T-helper 17 cell (primary cell): ENCODE measurements around the gene PRKCB. TPM values are rescaled to one million over a fixed set of nuclear protein-coding genes. Genes with fewer than 3 reads are reported as not detected.

ENCODE experiments used
- ATAC-seq: fragments of 150-1000 bp; cut with Tn5 transposase; 2 replicates; pipeline ENCODE4 v1.10.0; 2021; ENCODE audit warnings: mild to moderate bottlenecking, moderate library complexity
- DNase-seq, 3 donors: peaks; one replicate each; pipeline versions ENCODE4 v3.0.0 to v3.0.0-alpha.2; 2020 to 2021
- H3K9me3 ChIP-seq: one replicate; pipeline ENCODE4 v1.7.0; 2013; ENCODE audit warnings: low read length, mild to moderate bottlenecking; ENCODE audit not compliant: control insufficient read depth, poor library complexity, severe bottlenecking
- H3K27ac Mint-ChIP-seq: one replicate; pipeline ENCODE4 v1.8.0; 2022; ENCODE audit warnings: mild to moderate bottlenecking, moderate library complexity, mixed read lengths
- H3K27me3 Mint-ChIP-seq: one replicate; pipeline ENCODE4 v1.8.0; 2022; ENCODE audit warnings: mixed read lengths
- H3K36me3 Mint-ChIP-seq: one replicate; pipeline ENCODE4 v1.8.0; 2022; ENCODE audit warnings: low read depth, mixed read lengths
- H3K4me1 Mint-ChIP-seq: one replicate; pipeline ENCODE4 v1.8.0; 2022; ENCODE audit warnings: mild to moderate bottlenecking, mixed read lengths
- H3K4me3 Mint-ChIP-seq: one replicate; pipeline ENCODE4 v1.8.0; 2022; ENCODE audit warnings: mild to moderate bottlenecking, moderate library complexity, mixed read lengths
- total RNA-seq, 4 donors: library from RNA in 2 of 4; stranded (reverse) in 2 of 4; gene quantifications; one replicate each; pipeline ENCODE4 v1.2.3 and lab custom pipeline; 2022 to 2026

The PRKCB gene
- total RNA-seq, 2 donors from 2014 or later = 122 to 137 TPM

DNA sequence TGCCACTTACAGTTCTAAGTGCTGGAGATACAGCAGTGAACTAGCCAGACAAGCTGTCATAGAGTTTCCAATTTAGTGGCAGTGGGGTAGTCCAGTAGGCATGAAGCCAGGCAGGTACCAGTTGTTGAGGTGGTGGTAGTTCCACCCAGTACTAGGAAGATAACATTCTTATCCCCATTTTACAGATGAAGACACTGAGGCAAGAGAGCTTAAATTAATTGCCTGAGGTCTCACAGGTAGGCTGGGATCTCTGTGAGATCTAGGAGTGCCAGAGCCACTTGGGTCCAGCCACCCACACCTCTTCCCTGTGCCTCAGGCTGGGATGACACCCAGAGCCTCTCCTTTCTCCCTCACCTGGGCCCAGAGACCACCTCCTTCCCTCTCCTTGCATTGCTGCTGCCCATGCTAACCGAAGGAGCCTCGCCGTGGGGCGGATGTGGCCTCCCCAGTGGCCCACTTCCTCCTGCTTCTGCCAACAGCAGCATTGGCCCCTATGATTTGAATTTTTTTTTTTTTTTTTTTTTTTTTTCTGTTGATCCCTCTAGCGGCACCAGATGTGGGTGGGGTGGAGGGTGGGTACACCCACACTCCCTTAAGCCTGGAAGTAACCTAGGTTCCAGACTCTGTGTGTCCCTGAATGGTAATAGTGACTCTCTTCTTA, 114.0 kb downstream of the PRKCB start:
- peak; percentile 65 for ATAC-seq
- Mint-ChIP-seq H3K4me3 (peak overlapping the region; percentile 93), H3K27ac (peak overlapping the region; percentile 96), H3K27me3 (no peaks in the 10 kb centered on the region), H3K4me1 (peaks cover 80% of the 10 kb centered on the region), H3K36me3 (no peaks in the 10 kb centered on the region)
- DNase-seq = peak; percentile 26 to 42 (median 26)
- no peaks in the 10 kb centered on the region for H3K9me3 ChIP-seq

DNA sequence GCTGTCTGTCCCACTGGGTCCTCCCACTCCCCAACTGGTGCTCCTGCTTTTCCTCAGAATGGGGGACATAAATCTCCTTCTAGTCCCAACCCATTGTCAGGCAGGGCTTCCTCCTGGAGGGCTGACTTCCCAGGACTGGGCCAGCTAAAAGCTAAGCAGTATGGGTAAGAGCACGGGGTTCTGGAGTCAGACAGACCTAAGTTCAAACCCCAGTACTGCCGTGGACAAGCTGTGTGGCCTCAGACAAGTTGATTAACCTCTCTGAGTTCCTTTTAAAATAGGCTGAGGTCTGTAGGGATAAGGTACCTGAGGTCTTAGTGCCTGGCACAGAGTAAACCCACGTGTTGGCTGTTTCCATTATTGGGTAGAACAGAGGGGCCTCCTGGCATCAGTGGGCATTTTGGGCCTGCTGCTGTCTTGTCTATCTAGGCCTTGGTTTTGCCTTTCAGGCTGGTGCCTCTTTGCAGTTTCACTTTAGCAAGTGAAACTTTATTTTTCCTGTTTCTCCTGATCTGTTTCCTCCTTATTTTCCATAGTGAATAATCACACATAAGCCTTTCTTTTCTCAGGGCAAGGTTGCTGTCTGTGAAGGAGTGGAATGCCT, 114.6 kb downstream of the PRKCB start:
- Mint-ChIP-seq H3K4me1 (peaks cover 75% of the 10 kb centered on the region), H3K4me3 (peak overlapping the region; percentile 93), H3K36me3 (no peaks in the 10 kb centered on the region), H3K27ac (peak overlapping the region; percentile 96), H3K27me3 (no peaks in the 10 kb centered on the region)
- ATAC-seq (no peak), DNase-seq (no peak)
- H3K9me3 ChIP-seq = no peaks in the 10 kb centered on the region

DNA sequence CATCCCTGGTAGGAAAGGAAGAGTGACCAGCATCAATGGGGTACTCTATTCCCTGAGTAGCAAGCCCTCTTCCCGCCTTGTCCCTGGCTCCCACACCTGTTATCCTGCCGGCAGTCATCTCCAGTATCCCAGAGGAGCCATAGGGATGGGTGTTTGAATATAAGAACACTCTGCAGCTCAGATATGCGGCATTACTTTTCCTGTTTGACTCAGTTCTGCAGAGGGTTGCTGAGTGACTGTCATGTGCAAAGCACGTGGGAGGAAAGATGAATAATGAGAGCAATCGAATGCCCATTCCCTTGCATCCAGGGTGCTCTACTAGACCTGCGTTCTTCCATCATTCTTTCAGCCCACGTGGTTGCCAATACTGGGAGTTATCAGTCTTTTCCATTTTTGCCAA, 115.1 kb downstream of the PRKCB start:
- Mint-ChIP-seq H3K36me3 (no peaks in the 10 kb centered on the region), H3K4me3 (peak overlapping the region; percentile 93), H3K27me3 (no peaks in the 10 kb centered on the region), H3K4me1 (peaks cover 72% of the 10 kb centered on the region), H3K27ac (peak overlapping the region; percentile 96)
- H3K9me3 ChIP-seq = no peaks in the 10 kb centered on the region
- ATAC-seq = no peak
- DNase-seq = no peak

DNA sequence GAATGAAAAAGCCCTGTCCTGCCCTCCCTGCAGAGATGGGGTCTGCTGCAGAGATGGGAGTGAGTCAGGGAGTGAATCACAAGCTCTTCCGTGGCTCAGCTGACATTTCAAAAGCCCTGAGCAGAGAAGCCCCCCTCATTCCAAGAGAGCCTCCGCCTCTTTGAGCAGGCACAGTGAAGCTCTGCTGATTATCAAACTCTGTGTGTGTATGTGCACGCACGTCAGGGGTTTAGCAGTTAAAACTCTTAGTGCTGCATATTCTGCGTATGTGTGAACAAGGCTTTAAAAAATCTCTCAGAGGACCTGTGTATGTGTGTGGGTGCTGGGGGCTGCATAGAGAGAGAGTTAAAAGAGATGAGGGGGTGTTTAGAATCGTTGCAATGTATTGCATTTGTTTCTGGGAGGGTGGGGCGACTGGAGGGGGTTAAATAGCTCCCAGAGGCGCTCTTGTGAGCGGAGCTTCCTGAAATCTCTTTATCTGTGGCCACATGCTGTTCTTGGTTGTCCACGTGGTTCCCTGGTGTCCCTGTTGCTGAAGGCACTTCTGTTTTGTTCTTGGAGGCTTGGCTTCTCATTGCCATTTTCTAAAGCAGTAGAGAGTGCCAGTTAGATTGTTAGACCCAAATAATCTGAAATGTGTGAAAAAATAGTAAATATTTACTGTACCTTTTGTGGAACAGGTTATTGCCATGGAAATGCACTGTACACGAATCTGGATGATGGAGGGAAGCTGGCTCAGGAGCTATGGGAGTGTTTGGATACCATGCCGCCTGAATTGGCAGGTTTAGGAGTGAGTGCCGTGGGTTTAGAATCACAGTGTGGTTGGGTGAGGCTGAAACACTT, 116.6 kb downstream of the PRKCB start:
- Mint-ChIP-seq H3K27me3 (no peaks in the 10 kb centered on the region), H3K36me3 (no peaks in the 10 kb centered on the region), H3K4me1 (peaks cover 67% of the 10 kb centered on the region), H3K4me3 (peak overlapping the region; percentile 61), H3K27ac (peak overlapping the region; percentile 96)
- DNase-seq (no peak), ATAC-seq (no peak)
- no peaks in the 10 kb centered on the region for H3K9me3 ChIP-seq

DNA sequence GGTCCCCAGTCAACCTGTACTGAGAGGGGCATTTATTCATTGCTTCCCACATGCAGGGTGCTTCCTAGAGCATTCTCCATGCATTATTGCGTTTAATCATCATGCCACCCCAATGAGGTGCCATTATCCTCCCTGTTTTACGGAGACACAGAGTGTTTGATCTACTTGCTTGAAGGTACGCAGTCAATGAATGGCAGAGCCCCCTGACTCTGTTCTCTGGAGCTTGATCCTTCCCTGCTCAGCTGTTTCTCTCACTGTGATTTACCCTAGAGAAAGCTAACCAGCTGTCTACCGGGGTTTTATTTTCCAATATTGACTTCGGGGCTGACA, 117.2 kb downstream of the PRKCB start:
- H3K27me3 Mint-ChIP-seq = no peaks in the 10 kb centered on the region
- H3K9me3 ChIP-seq = no peaks in the 10 kb centered on the region
- no peaks in the 10 kb centered on the region for H3K36me3 Mint-ChIP-seq
- DNase-seq (no peak), ATAC-seq (no peak)
- peaks cover 67% of the 10 kb centered on the region for H3K4me1 Mint-ChIP-seq
- peak overlapping the region; percentile 21 for H3K4me3 Mint-ChIP-seq
- H3K27ac Mint-ChIP-seq = peak overlapping the region; percentile 96

DNA sequence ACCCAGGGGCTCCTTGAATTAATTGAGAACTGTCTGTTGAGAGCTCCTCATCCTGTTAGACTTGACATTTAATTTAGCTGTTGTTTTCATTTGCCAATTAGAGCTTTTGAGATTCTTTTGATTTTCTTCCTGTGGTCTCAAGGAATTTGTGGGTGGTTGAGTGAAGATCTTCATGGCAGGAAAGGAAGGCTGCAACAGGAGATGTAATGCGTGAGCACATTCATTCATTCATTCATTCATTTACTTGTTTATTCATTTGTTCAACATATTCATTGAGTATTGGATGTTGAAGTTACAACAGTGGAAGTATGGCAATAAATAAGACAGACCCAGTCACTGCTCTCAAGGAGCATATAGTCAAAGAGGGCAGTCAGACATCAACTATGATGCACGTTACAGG, 117.7 kb downstream of the PRKCB start:
- no peaks in the 10 kb centered on the region for H3K9me3 ChIP-seq
- no peaks in the 10 kb centered on the region for H3K36me3 Mint-ChIP-seq
- H3K4me1 Mint-ChIP-seq = peaks cover 65% of the 10 kb centered on the region
- no peaks in the 10 kb centered on the region for H3K27me3 Mint-ChIP-seq
- peak overlapping the region; percentile 96 for H3K27ac Mint-ChIP-seq
- ATAC-seq (no peak), DNase-seq (no peak)
- H3K4me3 Mint-ChIP-seq = peak overlapping the region; percentile 21

DNA sequence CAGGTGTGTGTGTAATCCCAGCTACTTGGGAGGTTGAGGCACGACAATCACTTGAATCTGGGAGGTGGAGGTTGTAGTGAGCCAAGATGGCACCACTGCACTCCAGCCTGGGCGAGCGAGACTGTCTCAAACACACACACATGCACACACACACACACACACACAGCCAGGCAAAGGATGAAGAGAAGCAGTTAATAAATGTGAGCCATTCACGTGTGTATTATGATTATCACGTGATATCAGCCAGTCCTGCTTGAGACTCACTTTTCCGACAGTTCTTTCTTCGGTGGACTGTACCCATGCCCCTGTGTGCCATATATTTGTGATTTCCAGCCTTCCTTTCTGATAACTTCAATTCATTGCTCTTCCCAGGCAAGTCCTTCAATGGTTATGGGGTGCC, 119.3 kb downstream of the PRKCB start:
- Mint-ChIP-seq H3K27ac (no peak overlapping the region), H3K36me3 (no peaks in the 10 kb centered on the region), H3K27me3 (no peaks in the 10 kb centered on the region), H3K4me1 (peaks cover 67% of the 10 kb centered on the region), H3K4me3 (no peak overlapping the region)
- DNase-seq (no peak), ATAC-seq (no peak)
- H3K9me3 ChIP-seq = no peaks in the 10 kb centered on the region

DNA sequence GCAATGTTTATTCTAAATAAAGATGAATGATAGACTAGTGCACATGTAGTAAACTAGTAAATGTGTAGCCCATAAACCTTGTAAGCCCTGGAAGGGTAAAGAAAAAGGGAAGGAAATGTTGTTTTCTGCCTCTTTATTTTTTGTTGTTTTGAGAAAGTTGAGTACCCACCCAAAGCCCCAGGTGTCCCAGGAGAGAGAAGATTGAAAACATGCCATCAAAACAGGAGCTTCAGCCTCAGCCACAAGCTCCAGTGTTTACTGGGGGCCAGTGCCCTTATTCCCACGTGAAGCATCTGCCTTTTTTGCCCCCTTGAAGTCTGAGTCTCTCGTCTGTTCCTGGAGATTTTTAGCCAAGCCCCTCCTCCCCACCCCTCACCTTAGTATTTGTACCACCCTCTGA, 121.5 kb downstream of the PRKCB start:
- H3K4me3 Mint-ChIP-seq = peak overlapping the region; percentile 70

DNA sequence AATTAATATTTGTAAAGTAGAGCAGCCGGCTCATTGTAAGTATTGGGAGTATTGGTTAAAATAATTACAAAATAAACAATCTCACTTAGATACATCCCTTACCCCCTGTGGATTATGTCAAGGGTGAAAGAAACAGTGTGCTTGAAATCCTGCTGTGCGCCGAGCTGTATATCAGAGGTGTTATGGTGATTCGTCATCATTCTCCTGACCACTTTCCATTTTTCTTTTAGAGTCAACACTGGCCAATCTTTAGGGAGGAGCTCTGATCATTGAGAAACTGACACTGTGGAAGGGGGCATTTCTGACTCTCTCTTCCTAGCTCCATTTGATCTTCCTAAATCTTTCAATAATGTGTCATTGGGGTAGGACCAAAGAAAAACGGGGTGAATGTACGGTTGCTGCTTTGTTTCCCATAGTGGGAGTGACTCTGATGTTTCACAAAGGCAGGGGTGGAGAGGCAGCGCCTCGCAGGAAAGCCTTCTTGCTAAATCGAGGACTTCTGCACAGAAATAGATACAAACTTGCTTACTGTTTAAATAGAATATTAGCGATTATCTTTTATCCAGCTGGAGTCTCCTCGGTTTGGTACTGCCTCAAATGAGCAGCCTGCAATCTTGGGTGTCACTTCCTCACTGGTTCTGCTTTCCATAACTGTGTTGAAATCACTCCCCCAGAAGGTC, 123.4 kb downstream of the PRKCB start:
- Mint-ChIP-seq H3K36me3 (peaks cover 2% of the 10 kb centered on the region), H3K4me3 (peak overlapping the region; percentile 71), H3K27me3 (no peaks in the 10 kb centered on the region), H3K4me1 (peaks cover 50% of the 10 kb centered on the region), H3K27ac (peak overlapping the region; percentile 42)
- no peaks in the 10 kb centered on the region for H3K9me3 ChIP-seq
- DNase-seq (no peak), ATAC-seq (peak; percentile 39)

More for the DNA sequence above, 121.5 kb downstream of the PRKCB start:
- DNase-seq (no peak), ATAC-seq (no peak)
- Mint-ChIP-seq H3K27me3 (no peaks in the 10 kb centered on the region), H3K36me3 (peaks cover 2% of the 10 kb centered on the region), H3K27ac (peak overlapping the region; percentile 3), H3K4me1 (peaks cover 60% of the 10 kb centered on the region)
- H3K9me3 ChIP-seq = no peaks in the 10 kb centered on the region

DNA sequence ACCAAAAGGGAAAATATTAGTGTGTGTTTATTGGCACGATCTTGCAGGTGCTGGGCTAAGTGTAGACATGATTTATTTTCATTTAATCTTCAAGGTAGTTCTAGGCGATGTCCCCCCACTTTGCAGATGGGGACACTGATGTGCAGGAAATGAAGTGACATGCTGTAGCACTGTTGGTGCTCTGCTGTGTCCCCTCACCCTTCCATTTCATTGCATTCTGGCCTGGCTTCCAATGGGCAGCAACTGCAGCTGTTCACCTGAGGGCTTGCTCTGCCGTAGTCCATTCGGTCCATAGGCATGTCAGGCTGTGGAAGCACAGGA, 123.9 kb downstream of the PRKCB start:
- H3K36me3 Mint-ChIP-seq = peaks cover 2% of the 10 kb centered on the region
- no peaks in the 10 kb centered on the region for H3K9me3 ChIP-seq
- peak overlapping the region; percentile 82 for H3K4me3 Mint-ChIP-seq
- H3K27ac Mint-ChIP-seq = peak overlapping the region; percentile 42
- DNase-seq = no peak
- peak; percentile 41 for ATAC-seq
- peaks cover 49% of the 10 kb centered on the region for H3K4me1 Mint-ChIP-seq
- no peaks in the 10 kb centered on the region for H3K27me3 Mint-ChIP-seq

DNA sequence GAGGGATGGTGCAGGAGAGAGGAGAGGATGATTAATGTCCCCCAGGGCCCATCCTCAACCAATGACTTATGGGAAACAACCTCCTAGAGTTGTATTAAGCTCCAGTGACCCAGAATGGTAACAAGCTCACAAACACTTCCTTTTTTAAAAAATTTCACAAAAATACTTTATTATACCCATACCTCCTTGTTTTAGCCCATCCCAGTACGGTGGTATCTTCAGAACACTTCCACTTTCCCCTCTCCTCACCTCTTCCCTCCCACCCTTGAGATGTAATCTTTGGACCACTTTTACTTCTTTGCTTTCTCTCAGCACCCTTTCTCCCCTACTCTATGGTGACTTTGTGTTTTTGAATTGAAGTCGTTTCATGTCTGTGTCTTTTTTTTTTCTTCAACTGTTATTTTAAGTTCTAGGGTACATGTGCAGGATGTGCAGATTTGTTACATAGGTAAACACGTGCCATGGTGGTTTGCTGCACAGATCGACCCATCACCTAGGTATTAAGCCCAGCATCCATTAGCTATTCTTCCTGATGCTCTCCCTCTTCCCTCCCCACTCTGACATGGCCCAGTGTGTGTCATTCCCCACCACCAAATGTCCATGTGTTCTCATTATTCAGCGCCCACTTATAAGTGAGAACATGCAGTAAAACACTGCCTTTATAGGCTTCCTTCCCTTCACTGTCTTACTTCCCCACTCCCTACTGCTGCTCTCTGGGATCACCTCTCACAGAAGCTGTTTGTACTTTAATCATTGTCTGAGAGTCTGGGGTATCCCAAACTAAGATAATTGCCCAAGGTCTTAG, 124.5 kb downstream of the PRKCB start:
- Mint-ChIP-seq H3K27ac (peak overlapping the region; percentile 42), H3K36me3 (peaks cover 2% of the 10 kb centered on the region), H3K27me3 (no peaks in the 10 kb centered on the region), H3K4me3 (peak overlapping the region; percentile 82), H3K4me1 (peaks cover 48% of the 10 kb centered on the region)
- no peaks in the 10 kb centered on the region for H3K9me3 ChIP-seq
- DNase-seq (no peak), ATAC-seq (peak; percentile 46)

DNA sequence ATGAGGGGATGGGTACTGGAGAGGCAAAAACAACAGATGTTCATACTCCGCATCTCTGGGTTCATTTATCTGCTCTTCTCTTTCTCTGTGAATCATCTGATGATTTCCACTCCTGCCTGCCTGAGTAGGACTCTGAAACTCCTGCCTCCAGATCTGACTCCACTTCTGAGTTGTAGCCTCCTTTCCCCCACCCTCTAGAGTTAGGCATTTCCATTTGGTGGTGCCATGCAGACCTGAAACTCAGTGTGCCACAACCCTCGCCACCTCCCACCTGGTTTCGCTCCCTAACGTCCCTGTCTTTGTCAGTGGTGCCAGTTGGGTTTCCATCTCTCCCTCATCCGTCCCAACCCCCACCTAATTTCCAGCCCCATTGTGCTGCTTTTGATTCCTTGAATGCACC, 126.2 kb downstream of the PRKCB start:
- Mint-ChIP-seq H3K27ac (peak overlapping the region; percentile 2), H3K27me3 (no peaks in the 10 kb centered on the region), H3K4me3 (no peak overlapping the region), H3K36me3 (peaks cover 4% of the 10 kb centered on the region), H3K4me1 (peaks cover 50% of the 10 kb centered on the region)
- DNase-seq (no peak), ATAC-seq (no peak)
- H3K9me3 ChIP-seq = no peaks in the 10 kb centered on the region
